HepG2 (cell line): ENCODE results near the gene SENP5. TPM values are rescaled to one million over a fixed set of nuclear protein-coding genes. Genes with fewer than 3 reads are reported as not detected.

Experiments used
- HMG20A ChIP-seq: IDR thresholded peaks from 2 replicates; pipeline ENCODE4 v1.6.1; 2016; ENCODE audit warnings: borderline replicate concordance
- MEF2D ChIP-seq: sonication (generic); formaldehyde crosslinking; IDR thresholded peaks from 2 replicates; pipeline ENCODE4 v1.5.1; 2020; ENCODE audit warnings: mild to moderate bottlenecking, missing genetic modification reagents
- NFATC3 ChIP-seq: sonication (generic); formaldehyde crosslinking; IDR thresholded peaks from 2 replicates; pipeline ENCODE4 v1.5.1; 2020; ENCODE audit warnings: mild to moderate bottlenecking, missing genetic modification reagents
- POLR2G ChIP-seq: fragments of 200-400 bp; formaldehyde crosslinking; IDR thresholded peaks from 2 replicates; pipeline ENCODE4 v1.6.1; 2018; ENCODE audit warnings: mild to moderate bottlenecking, low read depth, low read length, moderate library complexity
- RBM22 ChIP-seq: fragments of 200-400 bp; formaldehyde crosslinking; optimal IDR thresholded peaks from 2 replicates; pipeline ENCODE3; 2017; ENCODE audit warnings: mild to moderate bottlenecking, low read length, moderate library complexity
- SIX1 ChIP-seq: sonication (generic); formaldehyde crosslinking; IDR thresholded peaks from 2 replicates; pipeline ENCODE4 v1.4.0; 2020; ENCODE audit warnings: missing genetic modification reagents, borderline replicate concordance
- SP5 ChIP-seq: IDR thresholded peaks from 2 replicates; pipeline ENCODE4 v1.6.1; 2016; ENCODE audit warnings: low read depth, borderline replicate concordance
- THYN1 ChIP-seq: sonication (generic); formaldehyde crosslinking; IDR thresholded peaks from 2 replicates; pipeline ENCODE4 v1.8.1; 2023; ENCODE audit warnings: low read depth, mild to moderate bottlenecking, moderate library complexity, missing genetic modification reagents, borderline replicate concordance
- XRCC5 ChIP-seq: fragments of 200-400 bp; formaldehyde crosslinking; optimal IDR thresholded peaks from 2 replicates; pipeline ENCODE3; 2017; ENCODE audit warnings: mild to moderate bottlenecking, low read length
- ZBTB2 ChIP-seq: sonication (generic); formaldehyde crosslinking; IDR thresholded peaks from 2 replicates; pipeline ENCODE4 v1.8.0; 2022; ENCODE audit warnings: low read depth, missing genetic modification reagents
- ZFYVE20 ChIP-seq: sonication (generic); formaldehyde crosslinking; IDR thresholded peaks from 2 replicates; pipeline ENCODE4 v1.8.0; 2023; ENCODE audit warnings: low read depth, mild to moderate bottlenecking, moderate library complexity, missing genetic modification reagents, borderline replicate concordance
- ZKSCAN8 ChIP-seq: IDR thresholded peaks from 2 replicates; pipeline ENCODE4 v1.6.1; 2016; ENCODE audit warnings: borderline replicate concordance, missing genetic modification reagents, missing compliant biosample characterization
- ZNF432 ChIP-seq: sonication (generic); formaldehyde crosslinking; IDR thresholded peaks from 2 replicates; pipeline ENCODE4 v1.5.0; 2020; ENCODE audit warnings: missing genetic modification reagents, mild to moderate bottlenecking, borderline replicate concordance
- ZNF646 ChIP-seq: sonication (generic); formaldehyde crosslinking; IDR thresholded peaks from 2 replicates; pipeline ENCODE4 v1.9.0; 2021; ENCODE audit warnings: mild to moderate bottlenecking, missing genetic modification reagents
- ZNF775 ChIP-seq: sonication (generic); formaldehyde crosslinking; IDR thresholded peaks from 2 replicates; pipeline ENCODE4 v1.4.0; 2020; ENCODE audit warnings: missing genetic modification reagents, mild to moderate bottlenecking, moderate library complexity, borderline replicate concordance
- ZNF788 ChIP-seq: sonication (generic); formaldehyde crosslinking; IDR thresholded peaks from 2 replicates; pipeline ENCODE4 v1.5.0; 2020; ENCODE audit warnings: mild to moderate bottlenecking, missing genetic modification reagents, borderline replicate concordance
- polyA plus RNA-seq, 8 experiments: library from polyadenylated mRNA; depleted of rRNA in 3 of 8; stranded (reverse) in 7 of 8; unstranded in 1 of 8; fragments of >200 nt; fragmentation: Illumina TruSeq in 4 of 8; extraction: Trizol in 4 of 8; gene quantifications; 2 replicates each; pipeline versions ENCODE4 v1.2.1 to v1.2.3, GENCODE V29; 2011 to 2016; ENCODE audit warnings: low read depth in 4 of 8, missing spikeins in 1 of 8, mixed read lengths in 1 of 8; ENCODE audit not compliant: insufficient read depth in 1 of 8
- total RNA-seq, 5 experiments: library from RNA; depleted of rRNA; stranded (reverse); fragments of >200 nt; fragmentation: Illumina TruSeq; extraction: Trizol; gene quantifications; 2 replicates each; pipeline ENCODE4 v1.2.3, GENCODE V29; 2016; ENCODE audit warnings: low read depth in 1 of 5
- TF ChIP-seq, protein P1 (sequence below): sonication (generic); formaldehyde crosslinking; IDR thresholded peaks from 2 replicates; pipeline ENCODE4 v1.5.0; 2020; ENCODE audit warnings: missing genetic modification reagents
- TF ChIP-seq, protein P2 (sequence below): sonication (generic); formaldehyde crosslinking; IDR thresholded peaks from 2 replicates; pipeline ENCODE4 v1.4.0; 2020; ENCODE audit warnings: mild to moderate bottlenecking, missing genetic modification reagents

Gene SENP5
- total and polyA plus RNA-seq, 2 of the 13 experiments (the other 11 are each of a cell fraction or from before 2014, with no cell fraction given) = 17.6 to 30.9 TPM

DNA sequence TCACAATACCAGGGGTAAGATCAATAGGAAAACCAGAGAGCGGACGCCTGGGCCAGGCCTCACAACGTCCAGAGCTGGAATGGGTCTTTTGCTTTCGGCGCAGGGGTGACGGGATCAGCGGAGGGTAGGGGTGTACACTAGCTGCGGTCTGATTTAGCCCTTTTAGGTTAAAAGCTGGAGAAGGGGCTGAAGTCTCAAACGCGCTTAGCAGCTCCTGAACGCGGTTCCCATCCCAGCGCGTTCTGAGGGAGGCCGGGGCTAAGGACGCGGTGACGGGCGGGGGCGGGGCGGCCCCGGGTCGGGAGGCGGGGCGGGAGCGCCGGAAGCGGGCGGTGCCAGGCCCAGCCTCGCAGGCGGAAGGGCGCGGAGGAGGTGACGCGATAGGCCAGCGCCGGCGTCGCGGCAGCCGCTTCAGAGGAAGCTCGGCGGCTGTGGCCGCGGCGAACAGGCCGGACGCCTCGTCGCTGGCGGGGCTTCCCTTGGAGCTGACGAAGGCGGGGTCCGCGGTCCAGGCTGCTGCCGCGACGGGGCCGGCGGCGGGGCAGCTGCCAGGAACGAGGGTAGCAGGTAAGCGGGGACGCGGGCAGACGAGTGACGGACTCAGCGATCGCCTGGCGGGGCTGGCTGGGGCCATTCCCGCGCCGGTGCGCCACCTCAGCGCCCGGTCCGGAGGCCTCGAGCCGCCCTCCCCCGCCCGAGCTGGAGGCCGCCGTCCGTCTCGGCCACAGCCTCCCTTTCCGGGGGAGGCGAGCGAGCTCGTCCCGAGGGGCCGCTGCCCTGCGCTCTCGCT lies at the start of gene SENP5 (continued):
- TF ChIP-seq ZBTB2 (CRISPR knock-in tag) (no peak), SIX1 (CRISPR knock-in tag) (no peak), THYN1 (no peak), POLR2G (peak; percentile 90), ZNF775 (CRISPR knock-in tag) (no peak), ZNF432 (CRISPR knock-in tag) (no peak), XRCC5 (peak; percentile 16), RBM22 (no peak), ZNF788 (CRISPR knock-in tag) (no peak), NFATC3 (CRISPR knock-in tag) (no peak), ZNF646 (CRISPR knock-in tag) (no peak), HMG20A (no peak), ZFYVE20 (CRISPR knock-in tag) (no peak), SP5 (CRISPR knock-in tag) (peak; percentile 54), ZKSCAN8 (CRISPR knock-in tag) (no peak), MEF2D (0 out of 2 replicates have a peak, but pooled peaks have one; percentile 45)
- TF ChIP-seq, protein P1, sequence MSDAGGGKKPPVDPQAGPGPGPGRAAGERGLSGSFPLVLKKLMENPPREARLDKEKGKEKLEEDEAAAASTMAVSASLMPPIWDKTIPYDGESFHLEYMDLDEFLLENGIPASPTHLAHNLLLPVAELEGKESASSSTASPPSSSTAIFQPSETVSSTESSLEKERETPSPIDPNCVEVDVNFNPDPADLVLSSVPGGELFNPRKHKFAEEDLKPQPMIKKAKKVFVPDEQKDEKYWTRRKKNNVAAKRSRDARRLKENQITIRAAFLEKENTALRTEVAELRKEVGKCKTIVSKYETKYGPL (CRISPR knock-in tag) = no peak
- TF ChIP-seq, protein P2, sequence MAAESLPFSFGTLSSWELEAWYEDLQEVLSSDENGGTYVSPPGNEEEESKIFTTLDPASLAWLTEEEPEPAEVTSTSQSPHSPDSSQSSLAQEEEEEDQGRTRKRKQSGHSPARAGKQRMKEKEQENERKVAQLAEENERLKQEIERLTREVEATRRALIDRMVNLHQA = no peak
